ENCODE results near the gene KCNIP4. TPM values are rescaled to one million over a fixed set of nuclear protein-coding genes. Genes with fewer than 3 reads are reported as not detected.
A peak's percentile ranks its signal among the peaks of the same experiment; 100 is the strongest.

KCNIP4 gene
- total and polyA plus RNA-seq, 2 donors from 2014 or later, result 9.8 to 43.9 TPM

DNA sequence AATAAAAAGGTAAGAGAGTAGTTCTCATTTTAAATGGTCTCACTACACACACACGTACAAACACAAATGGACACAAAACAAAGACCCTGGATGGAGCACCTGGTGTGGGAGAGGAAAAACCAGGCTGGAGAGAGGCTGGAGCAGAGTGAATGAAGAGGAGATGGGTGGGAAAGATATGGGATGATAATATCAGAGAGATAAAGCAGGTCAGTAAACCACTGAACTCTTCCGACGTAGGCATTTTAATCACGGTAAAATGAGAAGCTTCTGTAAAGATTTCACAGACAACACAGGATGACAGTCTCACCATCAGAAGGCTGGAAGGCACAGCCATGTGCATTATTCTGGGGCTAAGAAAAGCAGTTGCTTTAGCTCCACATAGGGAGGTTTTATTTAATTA is 532.8 kb downstream of the KCNIP4 start:
- FAIRE-seq (no peak), DNase-seq (no peak)
- no peak overlapping the region for H3K4me3 ChIP-seq (ENCODE audit: low read length in 3 of 3)
- H3K9me3 ChIP-seq (ENCODE audit: control insufficient read depth in 2 of 3, insufficient read depth in 1 of 3, low read length in 3 of 3), result no peaks in the 10 kb centered on the region
- H3K27ac ChIP-seq (ENCODE audit: low read depth in 2 of 2, low read length in 2 of 2), result no peak overlapping the region
- TF ChIP-seq, protein P1, sequence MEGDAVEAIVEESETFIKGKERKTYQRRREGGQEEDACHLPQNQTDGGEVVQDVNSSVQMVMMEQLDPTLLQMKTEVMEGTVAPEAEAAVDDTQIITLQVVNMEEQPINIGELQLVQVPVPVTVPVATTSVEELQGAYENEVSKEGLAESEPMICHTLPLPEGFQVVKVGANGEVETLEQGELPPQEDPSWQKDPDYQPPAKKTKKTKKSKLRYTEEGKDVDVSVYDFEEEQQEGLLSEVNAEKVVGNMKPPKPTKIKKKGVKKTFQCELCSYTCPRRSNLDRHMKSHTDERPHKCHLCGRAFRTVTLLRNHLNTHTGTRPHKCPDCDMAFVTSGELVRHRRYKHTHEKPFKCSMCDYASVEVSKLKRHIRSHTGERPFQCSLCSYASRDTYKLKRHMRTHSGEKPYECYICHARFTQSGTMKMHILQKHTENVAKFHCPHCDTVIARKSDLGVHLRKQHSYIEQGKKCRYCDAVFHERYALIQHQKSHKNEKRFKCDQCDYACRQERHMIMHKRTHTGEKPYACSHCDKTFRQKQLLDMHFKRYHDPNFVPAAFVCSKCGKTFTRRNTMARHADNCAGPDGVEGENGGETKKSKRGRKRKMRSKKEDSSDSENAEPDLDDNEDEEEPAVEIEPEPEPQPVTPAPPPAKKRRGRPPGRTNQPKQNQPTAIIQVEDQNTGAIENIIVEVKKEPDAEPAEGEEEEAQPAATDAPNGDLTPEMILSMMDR (IDR thresholded peaks at IDR 0.05; ENCODE audit: borderline replicate concordance, extremely low read depth, insufficient read depth), result no peak
- H3K27me3 ChIP-seq (ENCODE audit: control insufficient read depth, insufficient read depth, low read length), result no peaks in the 10 kb centered on the region
- no peak overlapping the region for H3K9ac ChIP-seq (ENCODE audit: low read length in 3 of 3)
- no peaks in the 10 kb centered on the region for H3K4me1 ChIP-seq (ENCODE audit: control insufficient read depth in 2 of 3, insufficient read depth in 2 of 3, low read depth in 1 of 3, low read length in 3 of 3)
- no peaks in the 10 kb centered on the region for H3K36me3 ChIP-seq (ENCODE audit: control insufficient read depth in 2 of 3, insufficient read depth in 3 of 3, low read length in 3 of 3)
- intact Hi-C loops (cut with DNase I), result no loop called here

DNA sequence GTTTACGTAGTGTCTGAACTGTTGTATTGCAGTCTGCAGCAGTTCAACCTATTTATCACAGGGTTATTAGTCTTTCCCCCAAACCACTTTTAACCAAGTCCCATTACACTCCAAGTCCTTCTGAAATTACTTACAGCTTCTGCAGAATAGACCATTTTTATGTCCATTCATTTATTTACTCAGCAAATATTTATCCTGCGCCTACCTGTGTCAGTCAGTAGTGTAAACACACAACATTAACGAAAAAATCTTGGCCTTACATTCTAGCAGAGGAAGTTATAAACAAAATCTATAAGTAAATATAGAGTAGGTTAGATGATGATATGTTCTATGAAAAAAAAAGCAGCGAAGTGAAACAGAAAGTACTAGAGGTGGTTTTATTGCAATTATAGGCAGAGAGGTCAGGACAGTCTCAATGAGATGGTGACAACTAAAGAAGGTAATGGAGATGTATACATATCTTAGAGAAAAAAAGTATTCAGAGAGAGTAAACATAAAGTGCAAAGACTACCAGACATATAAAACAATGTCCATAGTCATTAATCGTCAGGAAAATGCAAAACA is 534.7 kb downstream of the KCNIP4 start:
- DNase-seq, result peak in 1 of 5 donors; percentile 1
- no peaks in the 10 kb centered on the region for H3K9me3 ChIP-seq (ENCODE audit: control insufficient read depth in 2 of 3, insufficient read depth in 1 of 3, low read length in 3 of 3)
- no peak for FAIRE-seq
- intact Hi-C loops (cut with DNase I), result no loop called here
- no peak overlapping the region for H3K27ac ChIP-seq (ENCODE audit: low read depth in 2 of 2, low read length in 2 of 2)
- H3K4me3 ChIP-seq (ENCODE audit: low read length in 3 of 3), result no peak overlapping the region
- H3K36me3 ChIP-seq (ENCODE audit: control insufficient read depth in 2 of 3, insufficient read depth in 3 of 3, low read length in 3 of 3), result no peaks in the 10 kb centered on the region
- TF ChIP-seq, protein P1 (IDR thresholded peaks at IDR 0.05; ENCODE audit: borderline replicate concordance, extremely low read depth, insufficient read depth), result no peak
- H3K4me1 ChIP-seq (ENCODE audit: control insufficient read depth in 2 of 3, insufficient read depth in 2 of 3, low read depth in 1 of 3, low read length in 3 of 3), result no peaks in the 10 kb centered on the region
- no peaks in the 10 kb centered on the region for H3K27me3 ChIP-seq (ENCODE audit: control insufficient read depth, insufficient read depth, low read length)
- no peak overlapping the region for H3K9ac ChIP-seq (ENCODE audit: low read length in 3 of 3)

DNA sequence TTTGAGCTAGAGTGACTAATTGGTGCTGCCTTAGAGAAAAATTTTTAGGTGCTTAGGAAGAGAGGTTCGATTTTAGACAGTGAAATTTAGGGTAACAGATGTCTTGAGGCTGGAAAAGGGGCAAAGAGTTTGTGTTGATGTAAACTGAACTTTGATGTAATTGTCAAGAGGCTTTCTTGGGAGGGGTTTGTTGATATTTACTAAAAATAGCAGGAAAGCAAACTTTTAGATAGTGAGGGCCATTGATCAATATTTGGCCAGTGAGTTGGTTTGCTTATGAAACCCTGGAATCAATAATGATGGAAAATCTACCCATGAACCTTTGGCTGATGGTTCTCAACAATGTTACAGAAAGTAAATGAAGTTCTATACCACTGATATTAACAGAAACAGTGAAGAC is 537.5 kb downstream of the KCNIP4 start:
- Histone ChIP-seq H3K9me3 (ENCODE audit: control insufficient read depth in 2 of 3, insufficient read depth in 1 of 3, low read length in 3 of 3) (no peaks in the 10 kb centered on the region), H3K4me3 (ENCODE audit: low read length in 3 of 3) (no peak overlapping the region), H3K27me3 (ENCODE audit: control insufficient read depth, insufficient read depth, low read length) (no peaks in the 10 kb centered on the region), H3K9ac (ENCODE audit: low read length in 3 of 3) (no peak overlapping the region), H3K27ac (ENCODE audit: low read depth in 2 of 2, low read length in 2 of 2) (no peak overlapping the region), H3K36me3 (ENCODE audit: control insufficient read depth in 2 of 3, insufficient read depth in 3 of 3, low read length in 3 of 3) (no peaks in the 10 kb centered on the region), H3K4me1 (ENCODE audit: control insufficient read depth in 2 of 3, insufficient read depth in 2 of 3, low read depth in 1 of 3, low read length in 3 of 3) (no peaks in the 10 kb centered on the region)
- intact Hi-C loops (cut with DNase I), result no loop called here
- FAIRE-seq (no peak), DNase-seq (no peak)
- TF ChIP-seq, protein P1 (IDR thresholded peaks at IDR 0.05; ENCODE audit: borderline replicate concordance, extremely low read depth, insufficient read depth), result no peak

DNA sequence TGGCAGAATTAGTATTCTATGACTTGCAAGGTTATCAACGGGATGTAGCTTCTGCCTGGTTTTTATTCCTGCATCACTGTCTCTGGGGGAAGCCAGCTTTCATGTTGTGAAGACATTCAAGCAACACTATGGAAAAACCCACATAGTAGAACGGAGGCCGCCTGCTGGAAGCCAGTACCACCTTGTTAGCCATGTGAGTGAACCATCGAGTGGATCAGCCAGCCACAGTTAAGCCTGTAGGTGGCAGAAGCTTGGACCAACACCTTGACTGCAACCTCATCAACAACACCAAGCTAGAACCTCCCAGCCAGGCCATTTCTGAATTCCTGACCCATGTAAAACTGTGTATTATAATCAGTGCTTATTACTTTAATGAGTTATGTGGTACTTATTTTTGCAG is 538.2 kb downstream of the KCNIP4 start:
- Histone ChIP-seq H3K27me3 (ENCODE audit: control insufficient read depth, insufficient read depth, low read length) (no peaks in the 10 kb centered on the region), H3K4me3 (ENCODE audit: low read length in 3 of 3) (no peak overlapping the region), H3K27ac (ENCODE audit: low read depth in 2 of 2, low read length in 2 of 2) (no peak overlapping the region), H3K4me1 (ENCODE audit: control insufficient read depth in 2 of 3, insufficient read depth in 2 of 3, low read depth in 1 of 3, low read length in 3 of 3) (no peaks in the 10 kb centered on the region), H3K9ac (ENCODE audit: low read length in 3 of 3) (no peak overlapping the region), H3K36me3 (ENCODE audit: control insufficient read depth in 2 of 3, insufficient read depth in 3 of 3, low read length in 3 of 3) (no peaks in the 10 kb centered on the region), H3K9me3 (ENCODE audit: control insufficient read depth in 2 of 3, insufficient read depth in 1 of 3, low read length in 3 of 3) (no peaks in the 10 kb centered on the region)
- FAIRE-seq (no peak), DNase-seq (no peak)
- intact Hi-C loops (cut with DNase I), result no loop called here
- TF ChIP-seq, protein P1 (IDR thresholded peaks at IDR 0.05; ENCODE audit: borderline replicate concordance, extremely low read depth, insufficient read depth), result no peak

Data from kidney (tissue), 14 donors.